Keratinocyte (primary cell): ENCODE data around the gene MUC15. TPM values are rescaled to one million over a fixed set of nuclear protein-coding genes. Genes with fewer than 3 reads are reported as not detected.

Experiments
- DNase-seq: peaks from one replicate; pipeline ENCODE4 v3.0.0-alpha.2; 2011; ENCODE audit warnings: low read depth, missing footprints, low spot score
- FAIRE-seq: peaks from 2 replicates; lab custom pipeline; 2011; peaks lifted over from hg19 to GRCh38; lab: Jason Lieb, UNC
- H2AFZ ChIP-seq: 2 replicates; pipeline ENCODE4 v1.6.0; 2012; ENCODE audit warnings: low read length, control low read depth, inconsistent platforms; ENCODE audit not compliant: control insufficient read depth
- H3K27ac ChIP-seq: 2 replicates; pipeline ENCODE4 v1.5.1; 2011; ENCODE audit warnings: low read length; ENCODE audit not compliant: control insufficient read depth, insufficient read depth
- H3K27me3 ChIP-seq: 3 replicates; pipeline ENCODE4 v1.6.0; 2011; ENCODE audit warnings: low read length; ENCODE audit not compliant: control insufficient read depth, insufficient read depth; ENCODE audit errors: extremely low read depth
- H3K36me3 ChIP-seq, 2 experiments: 2 replicates in 1 of 2; 3 replicates in 1 of 2; pipeline ENCODE4 v1.5.1; 2011; ENCODE audit warnings: low read length in 2 of 2, mild to moderate bottlenecking in 1 of 2; ENCODE audit not compliant: control insufficient read depth in 2 of 2, insufficient read depth in 2 of 2; ENCODE audit errors: extremely low read depth in 1 of 2
- H3K4me1 ChIP-seq: 3 replicates; pipeline ENCODE4 v1.5.1; 2011; ENCODE audit warnings: low read length; ENCODE audit not compliant: control insufficient read depth, insufficient read depth; ENCODE audit errors: extremely low read depth
- H3K4me2 ChIP-seq: 3 replicates; pipeline ENCODE4 v1.6.0; 2011; ENCODE audit warnings: low read depth, low read length; ENCODE audit not compliant: control insufficient read depth, insufficient read depth; ENCODE audit errors: extremely low read depth
- H3K4me3 ChIP-seq, 3 experiments: fragments of 200-600 bp in 1 of 3; sonication (generic) in 1 of 3; 2 replicates in 2 of 3; 3 replicates in 1 of 3; pipeline ENCODE4 v1.5.1; 2011 to 2016; ENCODE audit warnings: low read length in 3 of 3, mild to moderate bottlenecking in 3 of 3, control low read depth in 2 of 3, inconsistent platforms in 1 of 3, low read depth in 1 of 3, mixed read lengths in 1 of 3, mixed run types in 1 of 3, moderate library complexity in 1 of 3; ENCODE audit not compliant: control insufficient read depth in 2 of 3, insufficient read depth in 2 of 3; ENCODE audit errors: extremely low read depth in 1 of 3
- H3K79me2 ChIP-seq: 2 replicates; pipeline ENCODE4 v1.6.0; 2012; ENCODE audit warnings: low read length; ENCODE audit not compliant: control insufficient read depth, insufficient read depth
- H3K9ac ChIP-seq: 3 replicates; pipeline ENCODE4 v1.6.0; 2011; ENCODE audit warnings: low read length; ENCODE audit not compliant: control insufficient read depth, insufficient read depth; ENCODE audit errors: extremely low read depth
- H3K9me1 ChIP-seq: 3 replicates; pipeline ENCODE4 v1.6.0; 2011; ENCODE audit warnings: low read length; ENCODE audit not compliant: control insufficient read depth, insufficient read depth; ENCODE audit errors: extremely low read depth
- H3K9me3 ChIP-seq: 2 replicates; pipeline ENCODE4 v1.5.1; 2012; ENCODE audit warnings: low read depth, low read length; ENCODE audit not compliant: control insufficient read depth
- H4K20me1 ChIP-seq: 3 replicates; pipeline ENCODE4 v1.6.0; 2011; ENCODE audit warnings: low read length; ENCODE audit not compliant: control insufficient read depth, insufficient read depth; ENCODE audit errors: extremely low read depth
- CTCF ChIP-seq, 3 experiments: IDR thresholded peaks in 1 of 3; conservative IDR thresholded peaks in 1 of 3; optimal IDR thresholded peaks in 1 of 3; 2 replicates in 2 of 3; 3 replicates in 1 of 3; pipeline versions ENCODE3 to v1.5.1; 2011; ENCODE audit warnings: low read length in 3 of 3, mild to moderate bottlenecking in 3 of 3, moderate library complexity in 2 of 3, control low read depth in 1 of 3, inconsistent platforms in 1 of 3; ENCODE audit not compliant: insufficient read depth in 2 of 3; ENCODE audit errors: extremely low read depth in 1 of 3
- EZH2 ChIP-seq: IDR thresholded peaks from one replicate; pipeline ENCODE4 v1.6.1; 2012; ENCODE audit warnings: inconsistent platforms, mild to moderate bottlenecking, low read length, moderate library complexity
- dilution Hi-C: fragments of 300-500 bp; cut with MboI; formaldehyde crosslinking; loops from one replicate; pipeline ENCODE4 v1.7.0; 2020; ENCODE audit warnings: low sequenced_read_pairs; ENCODE audit not compliant: extremely low pct_ligation_motif_present
- polyA plus RNA-seq, 5 experiments: library from polyadenylated mRNA; depleted of rRNA in 3 of 5; stranded (reverse) in 3 of 5; stranded (forward) in 1 of 5; unstranded in 1 of 5; fragments of >200 nt; gene quantifications; 1 replicate in 1 of 5; 2 replicates in 3 of 5; 3 replicates in 1 of 5; pipeline versions ENCODE4 v1.2.1 to v1.2.3, GENCODE V29; 2011 to 2012; ENCODE audit warnings: missing spikeins in 2 of 5, low read depth in 1 of 5, low replicate concordance in 1 of 5

MUC15 gene
- polyA plus RNA-seq, 1 donor (not counting 4 experiments of a cell fraction or from before 2014, with no cell fraction given): 1.5 TPM

- H3K36me3 ChIP-seq: no peaks in the 10 kb centered on the region
- no peak overlapping the region for H3K4me3 ChIP-seq
- H4K20me1 ChIP-seq: no peaks in the 10 kb centered on the region
- FAIRE-seq: no peak
- H3K4me2 ChIP-seq: no peak overlapping the region
- no peaks in the 10 kb centered on the region for H3K4me1 ChIP-seq
- no peak overlapping the region for H2AFZ ChIP-seq
- H3K79me2 ChIP-seq: no peaks in the 10 kb centered on the region
- H3K9me1 ChIP-seq: no peaks in the 10 kb centered on the region
- H3K27ac ChIP-seq: no peak overlapping the region
- H3K27me3 ChIP-seq: no peaks in the 10 kb centered on the region
- dilution Hi-C loops: no loop called here
- H3K9ac ChIP-seq: no peak overlapping the region
- no peak for DNase-seq
- no peak for TF ChIP-seq EZH2
- no peak for TF ChIP-seq CTCF (optimal IDR thresholded peaks at IDR 0.05 in 1 of 3, IDR thresholded peaks at IDR 0.05 in 1 of 3, conservative IDR thresholded peaks at IDR 0.05 in 1 of 3; ENCODE audit: extremely low read depth in 1 of 3, insufficient read depth in 2 of 3, low read length in 3 of 3)
- H3K9me3 ChIP-seq: no peaks in the 10 kb centered on the region
These were observed 44.4 kb downstream of the MUC15 start for GRCh38 chr11:26527685-26528084.

- dilution Hi-C loops: no loop called here
- H3K9me1 ChIP-seq: no peaks in the 10 kb centered on the region
- FAIRE-seq: peak; percentile 55
- no peaks in the 10 kb centered on the region for H3K9me3 ChIP-seq
- H3K79me2 ChIP-seq: no peaks in the 10 kb centered on the region
- H3K4me2 ChIP-seq: no peak overlapping the region
- H3K27ac ChIP-seq: no peak overlapping the region
- no peaks in the 10 kb centered on the region for H3K27me3 ChIP-seq
- no peaks in the 10 kb centered on the region for H3K4me1 ChIP-seq
- H4K20me1 ChIP-seq: no peaks in the 10 kb centered on the region
- no peak overlapping the region for H3K9ac ChIP-seq
- peak overlapping the region; percentile 49 for H2AFZ ChIP-seq
- TF ChIP-seq CTCF (optimal IDR thresholded peaks at IDR 0.05 in 1 of 3, IDR thresholded peaks at IDR 0.05 in 1 of 3, conservative IDR thresholded peaks at IDR 0.05 in 1 of 3; ENCODE audit: extremely low read depth in 1 of 3, insufficient read depth in 2 of 3, low read length in 3 of 3) (peak; percentile 35 to 42 (median 37)), EZH2 (no peak)
- no peak overlapping the region for H3K4me3 ChIP-seq
- no peaks in the 10 kb centered on the region for H3K36me3 ChIP-seq
- DNase-seq: no peak
These were observed 49.0 kb downstream of the MUC15 start for GRCh38 chr11:26522912-26523610.
